Trophoblast cell (in vitro differentiated cells and primary cell): ENCODE results near the gene RCAN2.

ENCODE experiments used
- DNase-seq, 2 donors: peaks; one replicate each; pipeline ENCODE4 v3.0.0-alpha.2; 2016
- H2AFZ ChIP-seq: 2 replicates; pipeline ENCODE4 v1.6.1; 2013; ENCODE audit warnings: low read length, moderate library complexity, mild to moderate bottlenecking; ENCODE audit not compliant: insufficient read depth, poor library complexity
- H2AK5ac ChIP-seq: 2 replicates; pipeline ENCODE4 v1.6.1; 2013; ENCODE audit warnings: mild to moderate bottlenecking, low read length
- H2BK120ac ChIP-seq: 2 replicates; pipeline ENCODE4 v1.6.1; 2013; ENCODE audit warnings: low read length, mild to moderate bottlenecking, moderate library complexity; ENCODE audit not compliant: insufficient read depth, poor library complexity
- H2BK12ac ChIP-seq: 2 replicates; pipeline ENCODE4 v1.6.1; 2013; ENCODE audit warnings: mild to moderate bottlenecking, low read length, moderate library complexity
- H2BK5ac ChIP-seq: 2 replicates; pipeline ENCODE4 v1.6.1; 2013; ENCODE audit warnings: low read length, low read depth, moderate library complexity, mild to moderate bottlenecking; ENCODE audit not compliant: poor library complexity
- H3K14ac ChIP-seq: 2 replicates; pipeline ENCODE4 v1.6.1; 2013; ENCODE audit warnings: mild to moderate bottlenecking, low read length
- H3K18ac ChIP-seq: 2 replicates; pipeline ENCODE4 v1.6.1; 2013; ENCODE audit warnings: mild to moderate bottlenecking, low read length
- H3K23ac ChIP-seq: 2 replicates; pipeline ENCODE4 v1.6.1; 2013; ENCODE audit warnings: low read length
- H3K27ac ChIP-seq: 2 replicates; pipeline ENCODE4 v1.5.1; 2013; ENCODE audit warnings: low read depth, mild to moderate bottlenecking, inconsistent platforms, low read length, moderate library complexity
- H3K27me3 ChIP-seq: 2 replicates; pipeline ENCODE4 v1.6.1; 2013; ENCODE audit warnings: inconsistent platforms, mild to moderate bottlenecking, low read length, moderate library complexity; ENCODE audit not compliant: insufficient read depth
- H3K36me3 ChIP-seq, 2 experiments: 1 replicate in 1 of 2; 2 replicates in 1 of 2; pipeline ENCODE4 v1.6.1; 2013; ENCODE audit warnings: low read length in 2 of 2, mild to moderate bottlenecking in 2 of 2, moderate library complexity in 1 of 2; ENCODE audit not compliant: insufficient read depth in 2 of 2, control insufficient read depth in 1 of 2
- H3K4ac ChIP-seq: 2 replicates; pipeline ENCODE4 v1.6.1; 2013; ENCODE audit warnings: low read depth, mild to moderate bottlenecking, low read length, moderate library complexity
- H3K4me1 ChIP-seq, 2 experiments: 1 replicate in 1 of 2; 2 replicates in 1 of 2; pipeline ENCODE4 v1.6.1; 2013; ENCODE audit warnings: low read length in 2 of 2, mild to moderate bottlenecking in 2 of 2, moderate library complexity in 1 of 2; ENCODE audit not compliant: insufficient read depth in 2 of 2, control insufficient read depth in 1 of 2
- H3K4me2 ChIP-seq: 2 replicates; pipeline ENCODE4 v1.6.1; 2013; ENCODE audit warnings: inconsistent platforms, mild to moderate bottlenecking, low read length, moderate library complexity
- H3K4me3 ChIP-seq: 2 replicates; pipeline ENCODE4 v1.5.1; 2013; ENCODE audit warnings: mild to moderate bottlenecking, low read depth, low read length, inconsistent platforms
- H3K79me1 ChIP-seq: one replicate; pipeline ENCODE4 v1.6.1; 2013; ENCODE audit warnings: low read length
- H3K79me2 ChIP-seq: 2 replicates; pipeline ENCODE4 v1.6.1; 2013; ENCODE audit warnings: low read length, mild to moderate bottlenecking; ENCODE audit not compliant: control insufficient read depth, insufficient read depth, poor library complexity
- H3K9ac ChIP-seq: 2 replicates; pipeline ENCODE4 v1.6.1; 2013; ENCODE audit warnings: mild to moderate bottlenecking, low read length
- H3K9me3 ChIP-seq: 2 replicates; pipeline ENCODE4 v1.6.1; 2013; ENCODE audit warnings: low read depth, mild to moderate bottlenecking, control low read depth, inconsistent platforms, low read length; ENCODE audit not compliant: insufficient read depth
- H4K12ac ChIP-seq: 2 replicates; pipeline ENCODE4 v1.6.1; 2013; ENCODE audit warnings: low read depth, mild to moderate bottlenecking, low read length, moderate library complexity
- H4K8ac ChIP-seq: 2 replicates; pipeline ENCODE4 v1.6.1; 2013; ENCODE audit warnings: low read depth, mild to moderate bottlenecking, low read length, moderate library complexity
- H4K91ac ChIP-seq: one replicate; pipeline ENCODE4 v1.6.1; 2013; ENCODE audit warnings: low read depth, mild to moderate bottlenecking, low read length, moderate library complexity
- WGBS: extraction: QIAGEN DNeasy Blood & Tissue Kit; methylation state at CpG from one replicate; pipeline ENCODE4 v1.1.7; 2013; ENCODE audit warnings: missing lambda C conversion rate; ENCODE audit not compliant: insufficient read length, insufficient coverage; ENCODE audit errors: extremely low coverage; 5-methylcytosine and 5-hydroxymethylcytosine counted together

Gene RCAN2

DNA sequence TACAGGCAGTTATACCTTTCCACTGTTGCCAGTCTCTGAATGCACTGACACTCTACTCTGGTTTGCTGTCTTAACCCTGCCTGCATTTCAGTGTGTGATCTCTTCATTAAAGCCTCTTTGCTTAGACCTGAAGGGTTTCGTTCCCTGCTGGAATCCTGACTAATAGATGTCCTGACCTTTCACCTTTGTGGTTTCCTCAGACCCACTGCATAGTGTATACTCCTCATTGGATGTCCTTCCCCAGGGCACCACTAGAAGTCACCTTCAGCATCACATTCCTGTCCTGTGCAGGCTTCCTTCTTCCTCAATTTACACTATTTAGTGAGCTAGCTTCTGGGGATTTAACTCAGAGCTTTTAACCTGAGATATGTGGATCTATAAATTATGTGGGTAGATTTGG, 120.6 kb downstream of the RCAN2 start:
- Histone ChIP-seq H2BK120ac (no peak overlapping the region), H3K9me3 (no peaks in the 10 kb centered on the region), H3K4me1 (peaks cover 5 to 13% of the 10 kb centered on the region in 2 experiments), H3K79me1 (no peaks in the 10 kb centered on the region), H3K4me2 (no peak overlapping the region), H4K8ac (no peak overlapping the region), H2BK12ac (no peak overlapping the region), H3K36me3 (no peaks in the 10 kb centered on the region), H3K18ac (no peak overlapping the region), H4K12ac (no peak overlapping the region), H4K91ac (no peak overlapping the region), H3K79me2 (no peaks in the 10 kb centered on the region), H3K27ac (no peak overlapping the region), H3K4ac (no peak overlapping the region), H2BK5ac (no peak overlapping the region), H3K4me3 (no peak overlapping the region), H3K27me3 (no peaks in the 10 kb centered on the region), H3K23ac (no peak overlapping the region), H3K9ac (no peak overlapping the region), H3K14ac (no peak overlapping the region), H2AK5ac (no peak overlapping the region), H2AFZ (no peak overlapping the region)
- no CpG with 5 or more reads among the region's 1 CpG for WGBS
- no peak for DNase-seq

DNA sequence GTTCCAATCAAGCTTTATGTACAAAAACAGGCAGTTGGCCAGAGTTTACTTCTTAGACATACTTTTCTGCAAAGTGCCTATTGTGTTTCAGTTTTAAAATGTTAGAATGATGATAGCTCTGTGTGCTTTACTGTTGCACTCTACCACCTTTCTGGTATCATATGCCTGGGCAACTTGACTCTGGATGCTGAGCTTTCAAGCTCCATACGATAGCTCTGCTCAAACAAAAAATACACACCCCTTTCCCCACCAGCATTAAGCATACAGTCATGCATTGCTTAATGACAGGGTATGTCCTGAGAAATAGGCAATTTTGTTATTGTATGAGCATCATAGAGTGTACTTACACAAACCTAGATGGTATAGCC, 123.1 kb downstream of the RCAN2 start:
- Histone ChIP-seq H3K4me3 (no peak overlapping the region), H2BK12ac (no peak overlapping the region), H2BK5ac (no peak overlapping the region), H2AK5ac (no peak overlapping the region), H4K91ac (no peak overlapping the region), H4K12ac (no peak overlapping the region), H3K79me2 (no peaks in the 10 kb centered on the region), H3K27me3 (no peaks in the 10 kb centered on the region), H3K18ac (no peak overlapping the region), H3K36me3 (no peaks in the 10 kb centered on the region), H3K9ac (no peak overlapping the region), H2AFZ (no peak overlapping the region), H3K4me2 (no peak overlapping the region), H3K79me1 (no peaks in the 10 kb centered on the region), H3K4ac (no peak overlapping the region), H3K27ac (no peak overlapping the region), H3K4me1 (peaks cover 5 to 13% of the 10 kb centered on the region in 2 experiments), H3K23ac (no peak overlapping the region), H3K9me3 (no peaks in the 10 kb centered on the region), H2BK120ac (no peak overlapping the region), H4K8ac (no peak overlapping the region), H3K14ac (no peak overlapping the region)
- DNase-seq: no peak
- WGBS: no CpG with 5 or more reads among the region's 1 CpG

DNA sequence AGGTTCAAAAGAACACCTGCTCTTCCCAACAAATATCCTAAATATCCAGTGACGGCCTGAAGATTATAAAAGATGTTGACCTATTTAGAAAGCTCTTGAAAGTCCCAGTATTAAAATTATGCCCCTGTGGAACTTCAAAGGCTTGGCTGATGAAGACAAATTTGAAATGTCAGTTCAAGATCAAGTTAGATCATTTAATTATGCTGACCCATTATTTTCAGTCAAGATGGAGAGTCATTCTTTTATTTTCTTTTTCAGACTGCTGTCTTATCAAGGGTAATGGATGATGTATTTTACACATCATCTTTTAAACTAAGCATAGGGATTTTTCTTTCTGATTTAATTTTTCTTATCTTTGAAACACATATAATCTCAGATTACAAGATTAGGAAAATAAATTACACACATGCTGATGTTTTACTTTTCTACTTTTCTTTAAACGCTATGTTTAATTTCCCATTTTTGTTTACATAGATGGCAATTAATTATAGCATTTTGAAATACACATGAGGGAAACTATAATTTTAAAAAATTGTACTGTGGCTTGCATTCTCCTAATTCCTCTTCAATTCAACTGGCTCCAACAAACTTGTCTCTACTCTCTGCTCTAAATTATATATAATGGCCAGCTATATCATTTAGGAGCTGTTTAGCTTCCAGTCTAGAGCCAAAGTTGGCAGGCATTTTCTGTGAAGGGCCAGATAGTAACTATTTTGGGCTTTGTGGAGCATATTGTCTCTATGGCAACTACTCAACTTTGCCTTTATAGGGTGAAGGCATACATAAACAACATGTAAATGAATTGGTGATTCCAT, 123.7 kb downstream of the RCAN2 start:
- no peaks in the 10 kb centered on the region for H3K79me1 ChIP-seq
- no peaks in the 10 kb centered on the region for H3K36me3 ChIP-seq
- H3K27me3 ChIP-seq: no peaks in the 10 kb centered on the region
- no peak overlapping the region for H2BK5ac ChIP-seq
- no peak overlapping the region for H4K8ac ChIP-seq
- no CpG with 5 or more reads among the region's 2 CpGs for WGBS
- H2AFZ ChIP-seq: no peak overlapping the region
- H2BK120ac ChIP-seq: no peak overlapping the region
- H2BK12ac ChIP-seq: no peak overlapping the region
- no peak for DNase-seq
- H3K14ac ChIP-seq: no peak overlapping the region
- H3K4me1 ChIP-seq: peaks cover 5 to 13% of the 10 kb centered on the region in 2 experiments
- H3K4me2 ChIP-seq: no peak overlapping the region
- no peak overlapping the region for H3K27ac ChIP-seq
- H2AK5ac ChIP-seq: no peak overlapping the region
- H3K18ac ChIP-seq: no peak overlapping the region
- H3K9ac ChIP-seq: no peak overlapping the region
- H4K91ac ChIP-seq: no peak overlapping the region
- H3K4ac ChIP-seq: no peak overlapping the region
- no peaks in the 10 kb centered on the region for H3K79me2 ChIP-seq
- H3K9me3 ChIP-seq: no peaks in the 10 kb centered on the region
- H3K4me3 ChIP-seq: no peak overlapping the region
- no peak overlapping the region for H3K23ac ChIP-seq
- H4K12ac ChIP-seq: no peak overlapping the region

DNA sequence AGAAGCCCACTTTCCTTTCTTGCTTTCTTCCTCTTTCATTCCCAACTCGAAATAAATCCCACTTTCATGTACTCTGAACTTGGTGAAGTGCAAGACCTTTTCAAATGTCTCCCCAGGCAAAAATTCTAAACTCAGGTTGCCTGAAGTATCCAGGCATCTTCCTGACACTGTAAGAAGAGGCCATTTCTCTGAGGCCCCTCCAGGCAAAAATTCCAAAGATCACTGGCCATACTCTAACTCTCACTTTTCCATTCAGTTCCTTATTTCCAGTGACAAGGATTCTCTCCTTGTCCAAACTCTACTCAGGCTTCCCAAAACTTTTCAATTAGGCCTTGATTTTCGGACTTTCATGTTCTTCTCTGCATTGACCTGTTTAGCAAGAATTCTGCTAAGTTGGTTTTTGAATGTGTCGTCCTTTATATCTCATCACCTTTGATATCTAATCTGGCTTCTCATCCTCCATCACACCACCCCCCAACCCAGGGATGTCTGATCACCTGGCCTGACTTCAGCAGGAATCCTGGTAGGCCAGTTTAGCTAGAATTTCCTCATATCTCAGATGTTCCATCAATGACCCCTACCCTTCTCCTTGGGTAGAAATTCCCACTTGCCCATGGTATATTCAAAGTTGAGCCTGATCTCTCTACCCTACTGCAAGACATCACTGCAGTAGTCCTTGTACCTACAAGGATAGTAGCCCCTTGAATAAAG, 124.9 kb downstream of the RCAN2 start:
- Histone ChIP-seq H3K4me3 (no peak overlapping the region), H4K12ac (no peak overlapping the region)
- no CpG with 5 or more reads among the region's 3 CpGs for WGBS

More for the DNA sequence above, 124.9 kb downstream of the RCAN2 start:
- Histone ChIP-seq H3K4me2 (peak overlapping the region; percentile 51), H3K27ac (peak overlapping the region; percentile 67), H2BK12ac (no peak overlapping the region), H3K79me2 (no peaks in the 10 kb centered on the region), H3K23ac (no peak overlapping the region), H3K9ac (no peak overlapping the region), H3K14ac (no peak overlapping the region), H3K4me1 (peaks cover 5 to 13% of the 10 kb centered on the region in 2 experiments), H3K27me3 (no peaks in the 10 kb centered on the region), H3K4ac (no peak overlapping the region), H3K79me1 (no peaks in the 10 kb centered on the region), H2AK5ac (no peak overlapping the region), H4K91ac (no peak overlapping the region), H3K9me3 (no peaks in the 10 kb centered on the region), H2AFZ (no peak overlapping the region), H4K8ac (no peak overlapping the region), H3K18ac (no peak overlapping the region), H2BK5ac (no peak overlapping the region), H2BK120ac (no peak overlapping the region), H3K36me3 (no peaks in the 10 kb centered on the region)
- peak; percentile 70 to 89 for DNase-seq
